GM23338 (cell line): ENCODE results near the gene PNPLA1. TPM values are rescaled to one million over a fixed set of nuclear protein-coding genes. Genes with fewer than 3 reads are reported as not detected.

Experiments used
- ATAC-seq: fragments of 200-7000 bp; cut with Tn5 transposase; 3 replicates; pipeline ENCODE4 v1.9.1; 2020
- DNase-seq: peaks from one replicate; pipeline ENCODE4 v3.0.0-alpha.2; 2015; ENCODE audit warnings: low spot score
- H2AFZ ChIP-seq: fragments of 200-600 bp; sonication (generic); 2 replicates; pipeline ENCODE4 v1.8.0; 2016; ENCODE audit warnings: antibody characterized with exemption, mild to moderate bottlenecking, moderate library complexity
- H3F3A ChIP-seq: fragments of 200-600 bp; sonication (generic); replicated peaks from 2 replicates; pipeline ENCODE4 v1.8.0; 2017; ENCODE audit warnings: antibody characterized with exemption, mixed run types, low read depth
- H3K27ac ChIP-seq: fragments of 200-600 bp; sonication (generic); 2 replicates; pipeline ENCODE4 v1.6.1; 2016; ENCODE audit warnings: low read depth
- H3K27me3 ChIP-seq: fragments of 200-600 bp; sonication (generic); 2 replicates; pipeline ENCODE4 v1.8.0; 2016; ENCODE audit warnings: mild to moderate bottlenecking, mixed run types, moderate library complexity; ENCODE audit not compliant: insufficient read depth
- H3K36me3 ChIP-seq: fragments of 200-600 bp; sonication (generic); 2 replicates; pipeline ENCODE4 v1.8.0; 2016; ENCODE audit warnings: mild to moderate bottlenecking; ENCODE audit not compliant: insufficient read depth
- H3K4me1 ChIP-seq: fragments of 200-600 bp; sonication (generic); 2 replicates; pipeline ENCODE4 v1.8.0; 2016; ENCODE audit warnings: mild to moderate bottlenecking, moderate library complexity; ENCODE audit not compliant: insufficient read depth
- H3K4me2 ChIP-seq: fragments of 200-600 bp; sonication (generic); 2 replicates; pipeline ENCODE4 v1.7.1; 2017; ENCODE audit warnings: mixed run types
- H3K4me3 ChIP-seq: fragments of 200-600 bp; sonication (generic); 2 replicates; pipeline ENCODE4 v1.6.1; 2016; ENCODE audit warnings: mixed run types
- H3K79me2 ChIP-seq: fragments of 200-600 bp; sonication (generic); replicated peaks from 2 replicates; pipeline ENCODE4 v1.8.0; 2017; ENCODE audit warnings: mild to moderate bottlenecking; ENCODE audit not compliant: insufficient read depth
- H3K9me2 ChIP-seq: fragments of 200-600 bp; sonication (generic); 2 replicates; pipeline ENCODE4 v1.8.0; 2017; ENCODE audit not compliant: insufficient read depth
- H4K20me1 ChIP-seq: fragments of 200-600 bp; sonication (generic); replicated peaks from 2 replicates; pipeline ENCODE4 v1.8.0; 2017; ENCODE audit warnings: mild to moderate bottlenecking; ENCODE audit not compliant: insufficient read depth
- H3K27ac Mint-ChIP-seq: 2 replicates; pipeline ENCODE4 v1.8.0; 2020; ENCODE audit warnings: inconsistent platforms, mild to moderate bottlenecking, moderate library complexity, mixed read lengths
- H3K27me3 Mint-ChIP-seq: 3 replicates; pipeline ENCODE4 v1.8.0; 2022; ENCODE audit warnings: low read depth, mild to moderate bottlenecking, moderate library complexity, mixed read lengths, inconsistent platforms; ENCODE audit not compliant: insufficient read depth, poor library complexity
- H3K36me3 Mint-ChIP-seq: 3 replicates; pipeline ENCODE4 v1.8.0; 2021; ENCODE audit warnings: low read depth, mild to moderate bottlenecking, inconsistent platforms, moderate library complexity, mixed read lengths
- H3K4me1 Mint-ChIP-seq: 3 replicates; pipeline ENCODE4 v1.8.0; 2020; ENCODE audit warnings: mild to moderate bottlenecking, inconsistent platforms, mixed read lengths
- H3K4me3 Mint-ChIP-seq: 3 replicates; pipeline ENCODE4 v1.8.0; 2021; ENCODE audit warnings: moderate library complexity, mild to moderate bottlenecking, inconsistent platforms, mixed read lengths
- H3K9me3 Mint-ChIP-seq: 3 replicates; pipeline ENCODE4 v1.8.0; 2020; ENCODE audit warnings: moderate library complexity, mild to moderate bottlenecking, inconsistent platforms, mixed read lengths
- CTCF ChIP-seq, 2 experiments: fragments of 200-600 bp in 1 of 2; sonication (generic) in 1 of 2; conservative IDR thresholded peaks; 2 replicates each; pipeline versions ENCODE4 v1.5.1 to v1.6.1; 2016 to 2017; ENCODE audit warnings: antibody characterized with exemption in 2 of 2, low read depth in 2 of 2, mild to moderate bottlenecking in 2 of 2, moderate library complexity in 1 of 2
- EZH2 ChIP-seq: fragments of 200-600 bp; sonication (generic); IDR thresholded peaks from one replicate; pipeline ENCODE4 v1.8.0; 2017; ENCODE audit warnings: antibody characterized with exemption, mild to moderate bottlenecking, low read depth; ENCODE audit not compliant: unreplicated experiment
- EZH2phosphoT487 ChIP-seq: fragments of 200-600 bp; sonication (generic); IDR thresholded peaks from one replicate; pipeline ENCODE4 v1.8.1; 2018; ENCODE audit warnings: antibody characterized with exemption; ENCODE audit not compliant: unreplicated experiment
- JUNB ChIP-seq: IDR thresholded peaks from one replicate; pipeline ENCODE4 v1.6.1; 2016; ENCODE audit warnings: antibody characterized with exemption; ENCODE audit not compliant: unreplicated experiment
- NANOG ChIP-seq: IDR thresholded peaks from 2 replicates; pipeline ENCODE4 v1.6.1; 2016; ENCODE audit warnings: antibody characterized with exemption, borderline replicate concordance
- REST ChIP-seq: IDR thresholded peaks from one replicate; pipeline ENCODE4 v1.6.1; 2018; ENCODE audit warnings: antibody characterized with exemption; ENCODE audit not compliant: unreplicated experiment
- STAT1 ChIP-seq: IDR thresholded peaks from one replicate; pipeline ENCODE4 v1.6.1; 2016; ENCODE audit warnings: antibody characterized with exemption; ENCODE audit not compliant: unreplicated experiment
- ZNF114 ChIP-seq: fragments of 250-450 bp; sonication (Bioruptor Pico); IDR thresholded peaks from 2 replicates; pipeline ENCODE4 v1.5.0; 2020; ENCODE audit warnings: mild to moderate bottlenecking, moderate library complexity
- ZNF331 ChIP-seq: fragments of 250-450 bp; sonication (Bioruptor Pico); IDR thresholded peaks from 2 replicates; pipeline ENCODE4 v1.5.0; 2020; ENCODE audit warnings: low read depth, mild to moderate bottlenecking, moderate library complexity
- polyA plus RNA-seq: library from polyadenylated mRNA; unstranded; fragments of >200 nt; fragmentation: Nextera tagmentation; extraction: Ambion mirVana; gene quantifications from 2 replicates; pipeline ENCODE4 v1.2.1, GENCODE V29; 2016
- total RNA-seq: library from RNA; depleted of rRNA; stranded (reverse); fragments of >200 nt; shearing (Covaris generic); gene quantifications from 2 replicates; pipeline ENCODE4 v1.2.3, GENCODE V29; 2014

PNPLA1 gene
- total and polyA plus RNA-seq, 2 experiments from 2014 or later, result not detected

GRCh38 chr6:36327919-36328236, 58.0 kb downstream of the PNPLA1 start:
- no peak for TF ChIP-seq EZH2phosphoT487
- TF ChIP-seq CTCF (conservative IDR thresholded peaks at IDR 0.05; ENCODE audit: low read depth in 2 of 2), result no peak
- Histone ChIP-seq H4K20me1 (no peaks in the 10 kb centered on the region), H2AFZ (no peak overlapping the region), H3K27me3 (no peaks in the 10 kb centered on the region), H3K27ac (no peak overlapping the region), H3K4me3 (no peak overlapping the region), H3K36me3 (no peaks in the 10 kb centered on the region), H3F3A (no peaks in the 10 kb centered on the region), H3K79me2 (no peaks in the 10 kb centered on the region), H3K4me2 (no peak overlapping the region), H3K9me2 (no peaks in the 10 kb centered on the region), H3K4me1 (no peaks in the 10 kb centered on the region; the same call in 1 of the 2 replicates)
- Mint-ChIP-seq H3K27me3 (peaks cover 15% of the 10 kb centered on the region), H3K4me3 (no peak overlapping the region), H3K36me3 (no peaks in the 10 kb centered on the region; the same call in 2 of the 3 replicates), H3K9me3 (no peaks in the 10 kb centered on the region; the same call in 2 of the 3 replicates), H3K4me1 (peaks cover 32% of the 10 kb centered on the region), H3K27ac (no peak overlapping the region)
- ATAC-seq, result no peak
- DNase-seq, result no peak

GRCh38 chr6:36328600-36328999, 58.7 kb downstream of the PNPLA1 start:
- DNase-seq (no peak), ATAC-seq (no peak)
- H3K4me3 Mint-ChIP-seq, result no peak overlapping the region
- H3K4me2 ChIP-seq, result no peak overlapping the region
- no peak overlapping the region for H3K27ac Mint-ChIP-seq
- H2AFZ ChIP-seq, result no peak overlapping the region
- H4K20me1 ChIP-seq, result no peaks in the 10 kb centered on the region
- H3K36me3 ChIP-seq, result no peaks in the 10 kb centered on the region
- no peaks in the 10 kb centered on the region for H3F3A ChIP-seq
- H3K79me2 ChIP-seq, result no peaks in the 10 kb centered on the region
- no peak overlapping the region for H3K4me3 ChIP-seq
- no peaks in the 10 kb centered on the region for H3K27me3 ChIP-seq
- H3K27ac ChIP-seq, result no peak overlapping the region
- H3K27me3 Mint-ChIP-seq, result peaks cover 15% of the 10 kb centered on the region
- TF ChIP-seq EZH2 (no peak), REST (no peak), ZNF331 (CRISPR knock-in tag) (no peak), EZH2phosphoT487 (no peak), ZNF114 (CRISPR knock-in tag) (no peak), JUNB (no peak), STAT1 (no peak), NANOG (no peak)
- H3K4me1 ChIP-seq, result no peaks in the 10 kb centered on the region; the same call in 1 of the 2 replicates
- no peaks in the 10 kb centered on the region; the same call in 2 of the 3 replicates for H3K36me3 Mint-ChIP-seq
- no peaks in the 10 kb centered on the region for H3K9me2 ChIP-seq
- no peaks in the 10 kb centered on the region; the same call in 2 of the 3 replicates for H3K9me3 Mint-ChIP-seq
- H3K4me1 Mint-ChIP-seq, result peaks cover 32% of the 10 kb centered on the region
